ENCODE results near the gene PHACTR3.

DNA sequence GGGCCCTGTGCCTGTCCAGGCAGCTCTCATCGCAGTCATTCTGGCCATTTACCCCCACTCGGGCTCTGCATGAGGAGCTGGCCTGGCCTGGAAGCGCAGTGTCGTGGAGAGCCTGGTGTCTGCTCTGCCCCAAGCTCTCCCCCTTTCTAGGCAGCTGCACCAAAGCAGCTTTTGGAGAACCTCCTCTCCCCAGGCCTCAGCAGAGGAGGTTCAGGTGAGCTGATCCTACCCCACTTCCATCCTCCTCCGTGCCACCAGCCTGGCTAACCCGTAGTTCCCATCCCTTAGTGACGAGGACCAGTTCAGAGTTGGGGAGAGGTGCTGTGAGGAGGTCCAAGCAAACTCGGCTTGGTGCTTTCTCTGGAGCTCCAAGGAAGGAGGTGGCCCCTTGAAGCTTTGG lies 30.5 kb upstream of the PHACTR3 start:
- no peak for TF ChIP-seq POLR2A (IDR thresholded peaks at IDR 0.05)
- TF ChIP-seq, protein P1, sequence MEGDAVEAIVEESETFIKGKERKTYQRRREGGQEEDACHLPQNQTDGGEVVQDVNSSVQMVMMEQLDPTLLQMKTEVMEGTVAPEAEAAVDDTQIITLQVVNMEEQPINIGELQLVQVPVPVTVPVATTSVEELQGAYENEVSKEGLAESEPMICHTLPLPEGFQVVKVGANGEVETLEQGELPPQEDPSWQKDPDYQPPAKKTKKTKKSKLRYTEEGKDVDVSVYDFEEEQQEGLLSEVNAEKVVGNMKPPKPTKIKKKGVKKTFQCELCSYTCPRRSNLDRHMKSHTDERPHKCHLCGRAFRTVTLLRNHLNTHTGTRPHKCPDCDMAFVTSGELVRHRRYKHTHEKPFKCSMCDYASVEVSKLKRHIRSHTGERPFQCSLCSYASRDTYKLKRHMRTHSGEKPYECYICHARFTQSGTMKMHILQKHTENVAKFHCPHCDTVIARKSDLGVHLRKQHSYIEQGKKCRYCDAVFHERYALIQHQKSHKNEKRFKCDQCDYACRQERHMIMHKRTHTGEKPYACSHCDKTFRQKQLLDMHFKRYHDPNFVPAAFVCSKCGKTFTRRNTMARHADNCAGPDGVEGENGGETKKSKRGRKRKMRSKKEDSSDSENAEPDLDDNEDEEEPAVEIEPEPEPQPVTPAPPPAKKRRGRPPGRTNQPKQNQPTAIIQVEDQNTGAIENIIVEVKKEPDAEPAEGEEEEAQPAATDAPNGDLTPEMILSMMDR (IDR thresholded peaks at IDR 0.05): no peak
- TF ChIP-seq POLR2AphosphoS5 (IDR thresholded peaks at IDR 0.05): no peak
- TF ChIP-seq EP300 (IDR thresholded peaks at IDR 0.05): no peak

All from gastroesophageal sphincter (tissue), 3 donors.